Endothelial cell of umbilical vein (primary cell): ENCODE results near the gene KCNK10. TPM values are rescaled to one million over a fixed set of nuclear protein-coding genes. Genes with fewer than 3 reads are reported as not detected.

Experiments
- BruUV-seq: library from RNA; stranded (reverse); fragments of 400-500 nt; replicated peaks from 2 replicates; lab custom pipeline; 2021; lab: Mats Ljungman, UMichigan
- CTCF ChIA-PET: fragments of 300-600, 350-600 bp; sonication (Branson Sonifier 250); formaldehyde crosslinking; loops from one replicate; lab custom pipeline; 2021; ENCODE audit warnings: antibody characterized with exemption, inconsistent platforms; lab: Charles Lee
- POLR2A ChIA-PET: fragments of 300-600, 350-600 bp; sonication (Branson Sonifier 250); formaldehyde crosslinking; loops from one replicate; lab custom pipeline; 2021; ENCODE audit warnings: antibody characterized with exemption, inconsistent platforms; lab: Charles Lee
- DNase-seq: peaks from one replicate; pipeline ENCODE4 v3.0.0-alpha.2; 2011; ENCODE audit warnings: low read depth, low spot score
- FAIRE-seq: peaks from 2 replicates; lab custom pipeline; 2011; peaks lifted over from hg19 to GRCh38; lab: Jason Lieb, UNC
- H2AFZ ChIP-seq: 2 replicates; pipeline ENCODE4 v1.6.0; 2012; ENCODE audit warnings: low read depth, low read length, control low read depth, inconsistent platforms
- H3K27ac ChIP-seq: 2 replicates; pipeline ENCODE4 v1.5.1; 2011; ENCODE audit warnings: low read depth, mild to moderate bottlenecking, control low read depth, low read length, moderate library complexity; ENCODE audit not compliant: insufficient read depth
- H3K27me3 ChIP-seq, 2 experiments: 2 replicates each; pipeline versions ENCODE4 v1.6.0 to v1.6.1; 2011; ENCODE audit warnings: low read length in 2 of 2, mixed read lengths in 1 of 2; ENCODE audit not compliant: control insufficient read depth in 2 of 2, insufficient read depth in 2 of 2
- H3K36me3 ChIP-seq, 2 experiments: 2 replicates in 1 of 2; 3 replicates in 1 of 2; pipeline ENCODE4 v1.5.1; 2011; ENCODE audit warnings: low read length in 2 of 2, mild to moderate bottlenecking in 1 of 2, moderate library complexity in 1 of 2; ENCODE audit not compliant: control insufficient read depth in 2 of 2, insufficient read depth in 2 of 2; ENCODE audit errors: extremely low read depth in 1 of 2
- H3K4me1 ChIP-seq: 3 replicates; pipeline ENCODE4 v1.5.1; 2011; ENCODE audit warnings: mild to moderate bottlenecking, low read length; ENCODE audit not compliant: control insufficient read depth, insufficient read depth; ENCODE audit errors: extremely low read depth
- H3K4me2 ChIP-seq: 2 replicates; pipeline ENCODE4 v1.6.1; 2011; ENCODE audit warnings: low read length, control low read depth, mixed read lengths; ENCODE audit not compliant: insufficient read depth
- H3K4me3 ChIP-seq, 3 experiments: fragments of 200-600 bp in 1 of 3; sonication (generic), shearing (Covaris generic) in 1 of 3; replicated peaks in 1 of 3; 2 replicates each; pipeline ENCODE4 v1.5.1; 2011 to 2016; ENCODE audit warnings: control low read depth in 3 of 3, low read length in 3 of 3, mild to moderate bottlenecking in 2 of 3, inconsistent platforms in 1 of 3, low read depth in 1 of 3, moderate library complexity in 1 of 3; ENCODE audit not compliant: insufficient read depth in 1 of 3
- H3K79me2 ChIP-seq: 2 replicates; pipeline ENCODE4 v1.6.0; 2012; ENCODE audit warnings: low read length, inconsistent platforms; ENCODE audit not compliant: control insufficient read depth, insufficient read depth
- H3K9ac ChIP-seq: replicated peaks from 2 replicates; pipeline ENCODE3; 2011; ENCODE audit warnings: low read length, control low read depth; ENCODE audit not compliant: insufficient read depth; ENCODE audit errors: extremely low read depth
- H3K9me1 ChIP-seq: replicated peaks from 3 replicates; pipeline ENCODE4 v1.6.0; 2011; ENCODE audit warnings: mild to moderate bottlenecking, low read length; ENCODE audit not compliant: control insufficient read depth, insufficient read depth; ENCODE audit errors: extremely low read depth
- H3K9me3 ChIP-seq: replicated peaks from 2 replicates; pipeline ENCODE4 v1.5.1; 2012; ENCODE audit warnings: low read length, inconsistent platforms; ENCODE audit not compliant: control insufficient read depth, insufficient read depth
- H4K20me1 ChIP-seq: replicated peaks from 2 replicates; pipeline ENCODE3; 2011; ENCODE audit warnings: mild to moderate bottlenecking, low read length; ENCODE audit not compliant: control insufficient read depth, insufficient read depth; ENCODE audit errors: extremely low read depth
- CTCF ChIP-seq, 2 donors: IDR thresholded peaks; 1 replicate in 1 of 2; 2 replicates in 1 of 2; pipeline ENCODE4 v1.5.1; 2011; ENCODE audit warnings: low read length in 2 of 2, mild to moderate bottlenecking in 2 of 2, moderate library complexity in 2 of 2, control low read depth in 1 of 2, inconsistent platforms in 1 of 2, low read depth in 1 of 2; ENCODE audit not compliant: insufficient read depth in 1 of 2; ENCODE audit errors: extremely low read depth in 1 of 2
- EZH2 ChIP-seq: IDR thresholded peaks from 2 replicates; pipeline ENCODE4 v1.6.1; 2012; ENCODE audit warnings: borderline replicate concordance, low read depth, mild to moderate bottlenecking, moderate library complexity, low read length, inconsistent platforms; ENCODE audit not compliant: severe bottlenecking
- FOS ChIP-seq: IDR thresholded peaks from 2 replicates; pipeline ENCODE4 v1.6.1; 2011; ENCODE audit warnings: mild to moderate bottlenecking, low read length, moderate library complexity, borderline replicate concordance; ENCODE audit not compliant: insufficient read depth
- GATA2 ChIP-seq: IDR thresholded peaks from 2 replicates; pipeline ENCODE4 v1.7.0; 2011; ENCODE audit warnings: low read depth, mild to moderate bottlenecking, moderate library complexity, mixed read lengths, low read length; ENCODE audit not compliant: insufficient read length, insufficient read depth
- JUN ChIP-seq: IDR thresholded peaks from 2 replicates; pipeline ENCODE4 v1.6.1; 2011; ENCODE audit warnings: borderline replicate concordance, low read depth; ENCODE audit not compliant: insufficient read length, insufficient read depth
- MAX ChIP-seq: IDR thresholded peaks from 2 replicates; pipeline ENCODE4 v1.6.1; 2011; ENCODE audit not compliant: insufficient read depth, insufficient read length
- MYC ChIP-seq: IDR thresholded peaks from one replicate; pipeline ENCODE4 v1.6.1; 2011; ENCODE audit warnings: mild to moderate bottlenecking, low read depth, low read length
- POLR2A ChIP-seq: IDR thresholded peaks from 2 replicates; pipeline ENCODE4 v1.6.1; 2012; ENCODE audit warnings: low read depth, mild to moderate bottlenecking, control low read depth, low read length
- POLR2AphosphoS5 ChIP-seq: IDR thresholded peaks from 2 replicates; pipeline ENCODE4 v1.6.1; 2012; ENCODE audit warnings: low read depth, mild to moderate bottlenecking, control low read depth, low read length, moderate library complexity; ENCODE audit not compliant: insufficient read depth
- dilution Hi-C: fragments of 300-500 bp; cut with MboI; formaldehyde crosslinking; loops from one replicate; pipeline ENCODE4 v1.15.0; 2019; ENCODE audit warnings: low sequenced_read_pairs; ENCODE audit not compliant: extremely low pct_ligation_motif_present
- intact Hi-C: fragments of 100-400 bp; cut with micrococcal nuclease; formaldehyde crosslinking; loops from one replicate; pipeline ENCODE4 v1.10.0; 2022
- polyA plus RNA-seq, 4 experiments: library from polyadenylated mRNA; depleted of rRNA in 3 of 4; stranded (reverse) in 3 of 4; unstranded in 1 of 4; fragments of >200 nt; gene quantifications; 2 replicates each; pipeline versions ENCODE4 v1.2.1 to v1.2.3, GENCODE V29; 2011 to 2012; ENCODE audit warnings: missing spikeins in 1 of 4
- total RNA-seq: library from RNA; stranded (reverse); gene quantifications from 2 replicates; pipeline ENCODE4 v1.2.3, GENCODE V29; 2021

Gene KCNK10
- total and polyA plus RNA-seq, 2 donors (not counting 3 experiments of a cell fraction or from before 2014, with no cell fraction given): not detected

GRCh38 chr14:88249266-88249665, 73.8 kb downstream of the KCNK10 start:
- H3K27ac ChIP-seq: no peak overlapping the region
- H3K36me3 ChIP-seq: no peaks in the 10 kb centered on the region
- POLR2A ChIA-PET: no interaction called here
- no peaks in the 10 kb centered on the region for H4K20me1 ChIP-seq
- no peak overlapping the region for H3K4me2 ChIP-seq
- no TSS peak for BruUV-seq
- no peak overlapping the region for H3K9ac ChIP-seq
- FAIRE-seq (no peak), DNase-seq (no peak)
- H3K4me3 ChIP-seq: no peak overlapping the region
- no peaks in the 10 kb centered on the region for H3K4me1 ChIP-seq
- H3K27me3 ChIP-seq: no peaks in the 10 kb centered on the region
- intact Hi-C loops (no loop called here), dilution Hi-C loops (no loop called here)
- CTCF ChIA-PET: no interaction called here
- no peaks in the 10 kb centered on the region for H3K9me3 ChIP-seq
- no peaks in the 10 kb centered on the region for H3K9me1 ChIP-seq
- no peaks in the 10 kb centered on the region for H3K79me2 ChIP-seq
- no peak overlapping the region for H2AFZ ChIP-seq
- TF ChIP-seq MYC (no peak), POLR2A (no peak), JUN (no peak), FOS (no peak), GATA2 (no peak), POLR2AphosphoS5 (no peak), CTCF (IDR thresholded peaks at IDR 0.05; ENCODE audit: extremely low read depth in 1 of 2, insufficient read depth in 1 of 2, low read depth in 1 of 2, low read length in 2 of 2) (no peak), EZH2 (no peak), MAX (no peak)
